HG03439 (cell line): ENCODE measurements around the gene FTCD.
"Not testable (repeated sequence)": the region's sequence is repeated elsewhere in the genome, so short reads cannot be mapped to it uniquely, and the experiment has no call there.

Source experiments
- ATAC-seq: cut with Tn5 transposase; IDR thresholded peaks from one replicate; pipeline ENCODE4 v1.9.1; 2021; ENCODE audit warnings: mild to moderate bottlenecking, moderate library complexity; ENCODE audit not compliant: unreplicated experiment

Gene FTCD

GRCh38 chr21:46113497-46114176 lies 41.7 kb downstream of the FTCD start:
- no peak for ATAC-seq

DNA sequence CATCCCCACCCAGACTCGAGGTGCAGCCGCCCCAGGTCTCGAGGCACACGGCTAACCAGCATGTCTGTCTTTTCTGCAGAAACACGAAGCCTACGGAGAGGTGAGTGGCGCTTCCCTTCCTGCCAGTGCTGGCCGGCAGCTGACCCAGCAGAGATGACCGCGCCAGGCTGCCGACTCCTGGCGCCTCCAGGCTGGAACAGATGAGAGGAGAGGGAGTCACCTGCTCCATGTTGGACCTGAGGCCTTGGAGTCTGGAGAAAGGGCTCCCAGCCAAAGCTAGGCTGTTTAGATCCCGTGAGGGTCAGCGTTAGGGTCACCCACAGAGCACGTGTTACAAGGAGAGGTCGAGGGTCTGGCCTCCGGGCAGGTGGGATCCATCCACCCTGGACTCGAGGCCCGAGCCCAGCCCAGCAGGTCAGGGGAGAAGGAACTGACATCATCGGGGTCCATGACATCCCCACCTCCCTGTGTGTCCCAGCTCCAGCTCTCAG lies 42.6 kb downstream of the FTCD start:
- no peak for ATAC-seq

GRCh38 chr21:46111857-46112724 lies 43.3 kb downstream of the FTCD start:
- no peak for ATAC-seq

DNA sequence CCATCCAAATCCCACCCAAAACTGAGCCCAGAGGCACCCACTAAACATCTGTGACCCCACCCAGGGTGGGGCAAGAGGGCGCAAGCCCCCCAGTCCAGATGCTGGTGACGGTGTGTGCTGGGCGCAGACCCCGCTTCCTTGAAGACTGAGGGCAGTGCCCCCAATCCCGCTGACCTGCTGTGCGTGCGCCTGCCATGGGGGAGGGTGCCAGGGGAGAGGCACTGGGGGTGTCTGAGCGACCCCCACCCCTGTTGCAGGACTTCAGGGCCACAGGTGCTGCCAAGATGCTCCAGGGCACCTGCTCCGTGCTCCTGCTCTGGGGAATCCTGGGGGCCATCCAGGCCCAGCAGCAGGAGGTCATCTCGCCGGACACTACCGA lies 44.2 kb downstream of the FTCD start:
- ATAC-seq = no peak

- ATAC-seq = no peak
Measured at GRCh38 chr21:46110499-46111192, 44.7 kb downstream of the FTCD start.

- ATAC-seq = no peak
Measured at GRCh38 chr21:46109313-46110221, 45.8 kb downstream of the FTCD start.

DNA sequence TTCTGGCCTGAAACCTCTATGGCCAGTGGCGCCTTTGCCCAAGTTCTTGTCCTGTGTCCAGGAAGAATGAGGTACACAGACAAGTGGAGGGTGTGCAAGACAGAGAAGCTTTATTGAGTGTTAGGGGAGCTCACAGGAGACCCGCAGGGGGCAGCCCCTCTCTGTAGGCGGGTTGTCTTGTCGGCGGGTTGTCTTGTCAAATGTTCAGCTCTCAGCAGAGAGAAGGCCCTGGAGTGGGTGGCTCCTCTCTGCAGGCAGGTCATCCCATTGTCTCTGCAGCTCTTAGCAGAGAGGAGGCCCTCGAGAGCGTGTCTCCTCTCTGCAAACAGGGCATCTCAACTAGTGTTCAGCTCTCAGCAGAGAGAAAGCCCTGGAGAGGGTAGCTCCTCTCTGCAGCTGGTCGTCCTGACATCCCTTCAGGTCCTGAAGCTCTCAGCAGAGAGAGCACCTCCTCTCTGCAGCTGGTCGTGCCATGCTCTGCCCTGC lies 46.5 kb downstream of the FTCD start:
- ATAC-seq = no peak

GRCh38 chr21:46107376-46107775 lies 48.0 kb downstream of the FTCD start:
- ATAC-seq = not testable (repeated sequence)

- no peak for ATAC-seq
Measured at GRCh38 chr21:46104104-46104503, 51.3 kb downstream of the FTCD start.

GRCh38 chr21:46100906-46101305 lies 54.5 kb downstream of the FTCD start:
- ATAC-seq = no peak

- no peak for ATAC-seq
Measured at GRCh38 chr21:46100426-46100825, 55.0 kb downstream of the FTCD start.

DNA sequence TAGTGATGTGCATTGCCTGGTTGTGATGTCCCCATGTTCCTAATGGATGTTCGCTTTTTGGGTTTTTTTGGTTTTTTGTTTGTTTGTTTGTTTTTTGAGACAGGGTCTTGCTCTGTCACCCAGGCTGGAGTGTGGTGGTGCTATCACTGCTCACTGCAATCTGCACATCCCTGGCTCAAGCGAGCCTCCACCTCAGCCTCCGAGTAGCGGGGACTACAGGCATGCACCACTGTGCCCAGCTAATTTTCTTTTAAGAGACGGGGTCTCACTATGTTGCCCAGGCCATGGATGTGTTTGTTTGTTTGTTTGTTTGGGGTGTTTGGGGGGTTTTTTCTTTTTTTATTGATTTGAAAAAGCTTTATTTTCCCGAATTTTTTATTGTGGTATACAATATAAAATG lies 55.4 kb downstream of the FTCD start:
- no peak for ATAC-seq

GRCh38 chr21:46099476-46099875 lies 55.9 kb downstream of the FTCD start:
- ATAC-seq = no peak

- no peak for ATAC-seq
Measured at GRCh38 chr21:46098303-46099141, 56.9 kb downstream of the FTCD start.

DNA sequence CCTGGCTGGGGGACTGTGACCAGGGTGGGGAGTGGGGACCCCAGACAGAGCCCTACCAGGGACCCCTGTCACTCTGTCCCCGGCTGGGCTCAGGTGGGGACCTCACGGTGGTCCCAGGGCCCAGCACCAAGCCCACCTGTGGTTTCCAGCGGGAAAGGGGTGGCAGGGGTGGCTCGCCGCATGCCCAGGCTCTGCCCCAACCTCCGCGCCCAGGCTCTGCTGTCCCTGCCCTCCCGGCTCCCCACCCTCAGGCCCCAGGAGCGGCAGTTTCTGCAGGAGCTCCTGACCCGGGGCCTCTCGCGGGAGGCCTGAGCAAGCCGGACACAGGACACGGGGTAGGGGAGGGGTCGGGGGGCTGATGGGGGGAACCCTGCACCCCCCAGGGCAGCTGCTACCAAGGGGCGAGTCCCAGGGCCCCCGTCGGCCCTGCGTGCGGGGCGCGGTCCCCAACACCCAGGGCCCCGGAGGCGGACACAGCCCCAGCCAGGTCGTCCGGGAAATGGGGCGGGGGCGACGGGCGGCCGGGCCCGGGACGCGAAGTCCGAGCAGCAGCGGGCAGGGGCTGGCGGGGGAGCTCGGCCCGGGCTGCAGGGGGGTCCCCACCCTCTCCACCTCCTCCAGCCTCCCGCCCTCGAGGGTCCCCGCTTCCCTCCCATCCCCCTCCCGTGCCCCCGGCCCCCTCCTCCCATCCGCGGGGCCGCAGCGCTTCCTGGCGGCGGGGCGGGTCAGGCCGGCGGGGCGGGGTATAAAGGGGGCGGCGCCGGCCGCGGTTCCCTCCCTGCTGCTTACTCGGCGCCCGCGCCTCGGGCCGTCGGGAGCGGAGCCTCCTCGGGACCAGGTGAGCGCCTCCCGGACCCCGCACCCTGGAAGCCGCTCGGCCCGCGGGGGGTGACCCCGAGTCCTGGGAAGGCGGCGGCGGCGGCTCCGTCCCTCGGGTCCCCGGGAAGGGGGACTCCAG lies 57.8 kb downstream of the FTCD start, which contains the start of gene COL6A2:
COL6A2 (plus strand) TSS at position 777 of the 958 bp plus-strand sequence.
- no peak for ATAC-seq

- ATAC-seq = no peak
Measured at GRCh38 chr21:46096596-46097335, 58.6 kb downstream of the FTCD start.

GRCh38 chr21:46095814-46096595 lies 59.4 kb downstream of the FTCD start:
- no peak for ATAC-seq
